HUES48 (cell line): ENCODE results near the gene COBLL1.

Experiments
- H3K27ac ChIP-seq: one replicate; pipeline ENCODE4 v1.7.0; 2013; ENCODE audit warnings: low read depth, low read length, inconsistent platforms
- H3K27me3 ChIP-seq: 2 replicates; pipeline ENCODE4 v1.6.1; 2013; ENCODE audit warnings: mild to moderate bottlenecking, low read length; ENCODE audit not compliant: control insufficient read depth, insufficient read depth
- H3K36me3 ChIP-seq: 2 replicates; pipeline ENCODE4 v1.6.1; 2013; ENCODE audit warnings: low read length; ENCODE audit not compliant: control insufficient read depth, insufficient read depth
- H3K4me1 ChIP-seq: 2 replicates; pipeline ENCODE4 v1.6.1; 2013; ENCODE audit warnings: mild to moderate bottlenecking, low read length; ENCODE audit not compliant: control insufficient read depth, insufficient read depth
- H3K4me3 ChIP-seq: 2 replicates; pipeline ENCODE4 v1.5.1; 2013; ENCODE audit warnings: mild to moderate bottlenecking, low read depth, low read length
- H3K9ac ChIP-seq: 2 replicates; pipeline ENCODE4 v1.6.1; 2013; ENCODE audit warnings: mild to moderate bottlenecking, low read depth, low read length, moderate library complexity
- H3K9me3 ChIP-seq: 2 replicates; pipeline ENCODE4 v1.6.1; 2013; ENCODE audit warnings: low read length; ENCODE audit not compliant: control insufficient read depth, insufficient read depth

COBLL1 gene

GRCh38 chr2:164642946-164643555, 198.6 kb downstream of the COBLL1 start:
- H3K9ac ChIP-seq = no peak overlapping the region
- H3K27ac ChIP-seq = no peak overlapping the region
- no peaks in the 10 kb centered on the region for H3K36me3 ChIP-seq
- H3K9me3 ChIP-seq = 0 out of 2 replicates have a peak, but pooled peaks cover under 1% of the 10 kb centered on the region
- no peak overlapping the region for H3K4me3 ChIP-seq
- no peaks in the 10 kb centered on the region for H3K27me3 ChIP-seq
- H3K4me1 ChIP-seq = peaks cover 5% of the 10 kb centered on the region; the same call in 1 of the 2 replicates

- Histone ChIP-seq H3K27ac (no peak overlapping the region), H3K9me3 (no peaks in the 10 kb centered on the region), H3K4me1 (peaks cover 7% of the 10 kb centered on the region; the same call in 1 of the 2 replicates), H3K36me3 (no peaks in the 10 kb centered on the region), H3K27me3 (no peaks in the 10 kb centered on the region), H3K9ac (no peak overlapping the region), H3K4me3 (no peak overlapping the region)
Observed at GRCh38 chr2:164642268-164642667, 199.4 kb downstream of the COBLL1 start.
